HCEC 1CT (cell line): ENCODE data around the gene ZCCHC14.

Experiments used
- DNase-seq: peaks from one replicate; pipeline ENCODE4 v3.0.0-alpha.2; 2017

The ZCCHC14 gene

GRCh38 chr16:87356491-87356853 is 136.4 kb downstream of the ZCCHC14 start:
- no peak for DNase-seq
